Ishikawa (cell line): ENCODE data around the gene FAIM2.

Experiments used
- CEBPB ChIP-seq: IDR thresholded peaks from 2 replicates; pipeline ENCODE4 v1.6.1; 2012
- CREB1 ChIP-seq: IDR thresholded peaks from 2 replicates; pipeline ENCODE4 v1.6.1; 2012; ENCODE audit warnings: low read depth
- EP300 ChIP-seq: IDR thresholded peaks from 2 replicates; pipeline ENCODE4 v1.6.1; 2012; ENCODE audit warnings: borderline replicate concordance
- MAX ChIP-seq: IDR thresholded peaks from 2 replicates; pipeline ENCODE4 v1.6.1; 2012
- TAF1 ChIP-seq: IDR thresholded peaks from 2 replicates; pipeline ENCODE4 v1.6.1; 2012; ENCODE audit warnings: low read depth, mild to moderate bottlenecking
- TF ChIP-seq, protein P1 (sequence below): IDR thresholded peaks from 2 replicates; pipeline ENCODE4 v1.6.1; 2012; ENCODE audit warnings: low read depth, mild to moderate bottlenecking

GRCh38 chr12:49942921-49943624 lies 39.4 kb upstream of the FAIM2 start:
- TF ChIP-seq MAX (no peak), TAF1 (no peak), CEBPB (no peak), EP300 (no peak), CREB1 (no peak)
- TF ChIP-seq, protein P1, sequence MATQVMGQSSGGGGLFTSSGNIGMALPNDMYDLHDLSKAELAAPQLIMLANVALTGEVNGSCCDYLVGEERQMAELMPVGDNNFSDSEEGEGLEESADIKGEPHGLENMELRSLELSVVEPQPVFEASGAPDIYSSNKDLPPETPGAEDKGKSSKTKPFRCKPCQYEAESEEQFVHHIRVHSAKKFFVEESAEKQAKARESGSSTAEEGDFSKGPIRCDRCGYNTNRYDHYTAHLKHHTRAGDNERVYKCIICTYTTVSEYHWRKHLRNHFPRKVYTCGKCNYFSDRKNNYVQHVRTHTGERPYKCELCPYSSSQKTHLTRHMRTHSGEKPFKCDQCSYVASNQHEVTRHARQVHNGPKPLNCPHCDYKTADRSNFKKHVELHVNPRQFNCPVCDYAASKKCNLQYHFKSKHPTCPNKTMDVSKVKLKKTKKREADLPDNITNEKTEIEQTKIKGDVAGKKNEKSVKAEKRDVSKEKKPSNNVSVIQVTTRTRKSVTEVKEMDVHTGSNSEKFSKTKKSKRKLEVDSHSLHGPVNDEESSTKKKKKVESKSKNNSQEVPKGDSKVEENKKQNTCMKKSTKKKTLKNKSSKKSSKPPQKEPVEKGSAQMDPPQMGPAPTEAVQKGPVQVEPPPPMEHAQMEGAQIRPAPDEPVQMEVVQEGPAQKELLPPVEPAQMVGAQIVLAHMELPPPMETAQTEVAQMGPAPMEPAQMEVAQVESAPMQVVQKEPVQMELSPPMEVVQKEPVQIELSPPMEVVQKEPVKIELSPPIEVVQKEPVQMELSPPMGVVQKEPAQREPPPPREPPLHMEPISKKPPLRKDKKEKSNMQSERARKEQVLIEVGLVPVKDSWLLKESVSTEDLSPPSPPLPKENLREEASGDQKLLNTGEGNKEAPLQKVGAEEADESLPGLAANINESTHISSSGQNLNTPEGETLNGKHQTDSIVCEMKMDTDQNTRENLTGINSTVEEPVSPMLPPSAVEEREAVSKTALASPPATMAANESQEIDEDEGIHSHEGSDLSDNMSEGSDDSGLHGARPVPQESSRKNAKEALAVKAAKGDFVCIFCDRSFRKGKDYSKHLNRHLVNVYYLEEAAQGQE, result no peak
